ENCODE measurements around the gene EVX2. TPM values are rescaled to one million over a fixed set of nuclear protein-coding genes. Genes with fewer than 3 reads are reported as not detected.

Gene EVX2
- polyA plus RNA-seq, 3 donors, result not detected

- 6 to 14% (median 7%) methylated on average over 40 of the region's 40 CpGs for WGBS, 3 donors
- no peak overlapping the region for H3K27ac ChIP-seq (ENCODE audit: low read depth, low read length)
Observed at GRCh38 chr2:176123411-176124109, 39.8 kb upstream of the EVX2 start.

GRCh38 chr2:176122683-176123410 is 39.1 kb upstream of the EVX2 start, which contains the start of gene HOXD9:
Gene HOXD9, plus strand, starts transcription at chr2:176122719. Its CDS starts 50 bp downstream, at chr2:176122769.
- WGBS, 3 donors, result 2 to 3% (median 2%) methylated on average over 54 to 84 of the region's 84 CpGs
- H3K27ac ChIP-seq (ENCODE audit: low read depth, low read length), result no peak within 1 kb of the TSS

- no peak overlapping the region for H3K27ac ChIP-seq (ENCODE audit: low read depth, low read length)
- WGBS, 3 donors, result 2 to 3% (median 2%) methylated on average over 42 to 47 of the region's 47 CpGs
Observed at GRCh38 chr2:176122052-176122682, 38.4 kb upstream of the EVX2 start.

- no peak overlapping the region for H3K27ac ChIP-seq (ENCODE audit: low read depth, low read length)
- 11 to 22% (median 12%) methylated on average over 51 to 53 of the region's 53 CpGs for WGBS, 3 donors
Observed at GRCh38 chr2:176121190-176122051, 37.7 kb upstream of the EVX2 start.

GRCh38 chr2:176120364-176121189 is 36.8 kb upstream of the EVX2 start:
- H3K27ac ChIP-seq (ENCODE audit: low read depth, low read length), result no peak overlapping the region

GRCh38 chr2:176118601-176119339 is 35.0 kb upstream of the EVX2 start:
- 13 to 33% (median 13%) methylated on average over 24 of the region's 24 CpGs for WGBS, 3 donors
- H3K27ac ChIP-seq (ENCODE audit: low read depth, low read length), result no peak overlapping the region

More at GRCh38 chr2:176120364-176121189, 36.8 kb upstream of the EVX2 start:
- WGBS, 3 donors, result 16 to 47% (median 30%) methylated on average over 13 of the region's 13 CpGs

- H3K27ac ChIP-seq (ENCODE audit: low read depth, low read length), result no peak overlapping the region
- WGBS, 3 donors, result 12 to 37% (median 15%) methylated on average over 11 of the region's 11 CpGs
Observed at GRCh38 chr2:176117823-176118371, 34.1 kb upstream of the EVX2 start.

GRCh38 chr2:176117162-176117822 is 33.5 kb upstream of the EVX2 start:
- 18 to 35% (median 20%) methylated on average over 40 of the region's 40 CpGs for WGBS, 3 donors
- H3K27ac ChIP-seq (ENCODE audit: low read depth, low read length), result no peak overlapping the region

- no peak within 1 kb of the TSS for H3K27ac ChIP-seq (ENCODE audit: low read depth, low read length)
- 4 to 8% (median 7%) methylated on average over 61 to 66 of the region's 66 CpGs for WGBS, 3 donors
Observed at GRCh38 chr2:176115883-176116813, 32.4 kb upstream of the EVX2 start, which contains the start of gene HOXD10. Gene HOXD10, plus strand, starts transcription at chr2:176116778. Its CDS starts 56 bp downstream, at chr2:176116834.

GRCh38 chr2:176114930-176115625 is 31.3 kb upstream of the EVX2 start:
- H3K27ac ChIP-seq (ENCODE audit: low read depth, low read length), result no peak overlapping the region
- WGBS, 3 donors, result 19 to 41% (median 26%) methylated on average over 16 of the region's 16 CpGs

- 16 to 43% (median 21%) methylated on average over 26 of the region's 26 CpGs for WGBS, 3 donors
- no peak overlapping the region for H3K27ac ChIP-seq (ENCODE audit: low read depth, low read length)
Observed at GRCh38 chr2:176114120-176114929, 30.6 kb upstream of the EVX2 start.

- H3K27ac ChIP-seq (ENCODE audit: low read depth, low read length), result no peak overlapping the region
- WGBS, 3 donors, result 7 to 36% (median 11%) methylated on average over 40 of the region's 40 CpGs
Observed at GRCh38 chr2:176112375-176113302, 28.9 kb upstream of the EVX2 start.

GRCh38 chr2:176111846-176112374 is 28.1 kb upstream of the EVX2 start:
- no peak overlapping the region for H3K27ac ChIP-seq (ENCODE audit: low read depth, low read length)
- 7 to 29% (median 8%) methylated on average over 29 of the region's 29 CpGs for WGBS, 3 donors

Data from adipose tissue (tissue), 3 donors.